ENCODE results near the gene KIF12. TPM values are rescaled to one million over a fixed set of nuclear protein-coding genes. Genes with fewer than 3 reads are reported as not detected.
"Not testable (repeated sequence)": the region's sequence is repeated elsewhere in the genome, so short reads cannot be mapped to it uniquely, and the experiment has no call there.

The KIF12 gene
- total RNA-seq, 1 experiment from 2014 or later: not detected

DNA sequence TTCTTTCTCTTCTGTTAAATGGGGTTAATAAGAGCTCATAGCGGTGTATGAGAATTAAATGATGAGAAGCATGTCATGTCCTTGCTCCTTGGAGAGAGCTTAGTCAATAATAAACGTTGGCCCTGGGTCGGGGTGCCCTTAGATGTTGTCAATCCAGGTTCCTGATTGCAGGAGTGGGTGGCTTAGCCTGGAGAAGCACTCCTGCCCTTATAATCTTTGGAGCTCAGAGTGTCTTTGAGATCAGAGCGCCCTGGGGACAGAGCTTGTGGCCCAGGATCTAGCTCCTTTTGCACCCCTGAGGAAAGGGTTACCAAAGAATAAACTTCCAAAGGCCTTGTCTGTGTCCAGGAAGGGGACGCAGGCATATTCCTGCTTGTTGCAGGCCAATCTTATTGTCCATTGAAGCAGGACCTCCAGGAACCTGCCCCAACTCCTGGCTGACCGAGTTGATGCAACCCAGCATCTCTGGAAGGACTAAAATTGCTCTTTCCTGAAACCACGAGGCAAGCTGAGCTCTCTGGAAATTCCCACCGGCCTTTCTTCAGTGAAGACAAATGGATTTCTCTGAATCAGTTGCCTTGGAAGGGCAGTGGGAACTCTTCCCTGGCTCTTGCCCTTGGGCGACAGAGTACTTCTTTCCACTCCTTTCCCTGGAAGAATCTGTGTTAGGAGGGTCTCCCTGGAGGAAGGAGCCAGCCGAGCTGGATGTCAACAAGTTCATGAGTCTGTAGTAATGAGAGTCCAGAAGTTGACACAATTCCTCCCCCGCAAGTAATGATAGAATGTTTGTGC lies 14.6 kb downstream of the KIF12 start:
- Histone ChIP-seq H2AFZ (no peak overlapping the region), H3K4me1 (replicated peaks; ENCODE audit: insufficient read depth) (no peaks in the 10 kb centered on the region), H3F3A (ENCODE audit: insufficient read depth, low read depth) (no peaks in the 10 kb centered on the region), H4K20me1 (ENCODE audit: insufficient read depth) (no peaks in the 10 kb centered on the region), H3K4me3 (no peak overlapping the region), H3K27me3 (ENCODE audit: insufficient read depth, low read depth) (peaks cover 63% of the 10 kb centered on the region), H3K9me3 (ENCODE audit: insufficient read depth, low read depth) (no peaks in the 10 kb centered on the region), H3K79me2 (ENCODE audit: low read depth) (no peaks in the 10 kb centered on the region), H3K36me3 (ENCODE audit: low read depth) (no peaks in the 10 kb centered on the region), H3K27ac (no peak overlapping the region), H3K4me2 (no peak overlapping the region), H3K9me2 (ENCODE audit: insufficient read depth) (no peaks in the 10 kb centered on the region)
- intact Hi-C loops (cut with micrococcal nuclease; ENCODE audit: unreplicated experiment): no loop called here
- DNase-seq: no peak
- TF ChIP-seq, protein P1, sequence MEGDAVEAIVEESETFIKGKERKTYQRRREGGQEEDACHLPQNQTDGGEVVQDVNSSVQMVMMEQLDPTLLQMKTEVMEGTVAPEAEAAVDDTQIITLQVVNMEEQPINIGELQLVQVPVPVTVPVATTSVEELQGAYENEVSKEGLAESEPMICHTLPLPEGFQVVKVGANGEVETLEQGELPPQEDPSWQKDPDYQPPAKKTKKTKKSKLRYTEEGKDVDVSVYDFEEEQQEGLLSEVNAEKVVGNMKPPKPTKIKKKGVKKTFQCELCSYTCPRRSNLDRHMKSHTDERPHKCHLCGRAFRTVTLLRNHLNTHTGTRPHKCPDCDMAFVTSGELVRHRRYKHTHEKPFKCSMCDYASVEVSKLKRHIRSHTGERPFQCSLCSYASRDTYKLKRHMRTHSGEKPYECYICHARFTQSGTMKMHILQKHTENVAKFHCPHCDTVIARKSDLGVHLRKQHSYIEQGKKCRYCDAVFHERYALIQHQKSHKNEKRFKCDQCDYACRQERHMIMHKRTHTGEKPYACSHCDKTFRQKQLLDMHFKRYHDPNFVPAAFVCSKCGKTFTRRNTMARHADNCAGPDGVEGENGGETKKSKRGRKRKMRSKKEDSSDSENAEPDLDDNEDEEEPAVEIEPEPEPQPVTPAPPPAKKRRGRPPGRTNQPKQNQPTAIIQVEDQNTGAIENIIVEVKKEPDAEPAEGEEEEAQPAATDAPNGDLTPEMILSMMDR (conservative IDR thresholded peaks at IDR 0.05): no peak
- no peak for TF ChIP-seq EZH2 (IDR thresholded peaks at IDR 0.05; ENCODE audit: low read depth)
- ChIA-PET POLR2A (ENCODE audit: unreplicated experiment) (no interaction called here), CTCF (interaction anchor here (0.5 to 0.8 kb wide), 2 partner anchors 206 to 289 kb away, joined by 5 to 6 read pairs; no protein-coding TSS in a partner anchor)
- BruUV-seq (replicated peaks): no TSS peak

GRCh38 chr9:114083666-114084065 lies 15.4 kb downstream of the KIF12 start:
- intact Hi-C loops (cut with micrococcal nuclease; ENCODE audit: unreplicated experiment): loop anchor here (2.0 kb wide), 1 partner anchor 71 kb away; the partner anchor contains the start of gene COL27A1
- Histone ChIP-seq H3K27ac (no peak overlapping the region), H3K36me3 (ENCODE audit: low read depth) (no peaks in the 10 kb centered on the region), H3K4me3 (no peak overlapping the region), H2AFZ (no peak overlapping the region), H3K9me2 (ENCODE audit: insufficient read depth) (no peaks in the 10 kb centered on the region), H3K4me1 (replicated peaks; ENCODE audit: insufficient read depth) (no peaks in the 10 kb centered on the region), H3K9me3 (ENCODE audit: insufficient read depth, low read depth) (no peaks in the 10 kb centered on the region), H3F3A (ENCODE audit: insufficient read depth, low read depth) (no peaks in the 10 kb centered on the region), H3K4me2 (no peak overlapping the region), H4K20me1 (ENCODE audit: insufficient read depth) (no peaks in the 10 kb centered on the region), H3K27me3 (ENCODE audit: insufficient read depth, low read depth) (peaks cover 58% of the 10 kb centered on the region), H3K79me2 (ENCODE audit: low read depth) (no peaks in the 10 kb centered on the region)
- CTCF ChIA-PET: interaction anchor here (0.5 to 0.8 kb wide), 2 partner anchors 207 to 290 kb away, joined by 5 to 6 read pairs; no protein-coding TSS in a partner anchor
- POLR2A ChIA-PET (ENCODE audit: unreplicated experiment): interaction anchor here (0.6 kb wide), 1 partner anchor 747 kb away, joined by 7 read pairs; no protein-coding TSS in a partner anchor
- TF ChIP-seq EZH2 (IDR thresholded peaks at IDR 0.05; ENCODE audit: low read depth): no peak
- TF ChIP-seq, protein P1 (conservative IDR thresholded peaks at IDR 0.05): no peak
- BruUV-seq (replicated peaks): no TSS peak
- DNase-seq: no peak

DNA sequence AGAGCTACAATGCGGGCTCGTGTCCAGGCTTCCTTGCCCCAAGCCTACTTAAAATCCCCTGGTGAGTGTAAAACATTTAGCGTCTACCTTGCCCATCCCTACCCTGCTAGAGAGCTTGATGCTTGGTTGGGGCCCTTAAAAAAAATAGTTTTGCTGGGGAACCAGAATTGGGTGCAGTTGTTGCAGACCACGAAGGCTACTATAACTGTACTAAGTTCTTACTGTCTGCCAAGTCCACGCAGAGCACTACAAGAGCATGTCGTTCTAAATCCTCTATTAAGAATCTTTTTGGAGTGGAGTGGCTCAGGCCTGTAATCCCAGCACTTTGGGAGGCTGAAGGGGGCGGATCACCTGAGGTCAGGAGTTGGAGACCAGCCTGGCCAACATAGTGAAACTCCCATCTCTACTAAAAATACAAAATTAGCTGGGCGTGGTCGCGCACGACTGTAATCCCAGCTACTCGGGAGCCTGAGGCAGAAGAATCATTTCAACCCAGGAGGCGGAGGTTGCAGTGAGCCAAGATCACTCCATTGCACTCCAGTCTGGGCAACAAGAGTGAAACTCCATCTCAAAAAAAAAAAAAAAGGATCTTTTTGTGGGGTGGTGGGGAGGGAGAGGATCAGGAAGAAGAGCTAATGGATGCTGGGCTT lies 16.2 kb downstream of the KIF12 start:
- H3K79me2 ChIP-seq (ENCODE audit: low read depth); H3K4me2 ChIP-seq; H3K4me3 ChIP-seq; DNase-seq; H3K9me2 ChIP-seq (ENCODE audit: insufficient read depth); H3K9me3 ChIP-seq (ENCODE audit: insufficient read depth, low read depth); H3K36me3 ChIP-seq (ENCODE audit: low read depth); H3K4me1 ChIP-seq (replicated peaks; ENCODE audit: insufficient read depth); BruUV-seq (replicated peaks); H3K27ac ChIP-seq; H4K20me1 ChIP-seq (ENCODE audit: insufficient read depth); H2AFZ ChIP-seq; H3F3A ChIP-seq (ENCODE audit: insufficient read depth, low read depth): not testable (repeated sequence)
- H3K27me3 ChIP-seq (ENCODE audit: insufficient read depth, low read depth): peaks cover 51% of the 10 kb centered on the region
- CTCF ChIA-PET: interaction anchor here (1.0 to 1.2 kb wide), 2 partner anchors 25 to 208 kb away, joined by 3 to 4 read pairs; no protein-coding TSS in a partner anchor
- TF ChIP-seq, protein P1 (conservative IDR thresholded peaks at IDR 0.05): peak; percentile 16; the same call in 1 of the 2 replicates
- intact Hi-C loops (cut with micrococcal nuclease; ENCODE audit: unreplicated experiment): loop anchor here (1.0 to 2.0 kb wide), 2 partner anchors 72 to 208 kb away; partner anchors contain the start of gene COL27A1
- POLR2A ChIA-PET (ENCODE audit: unreplicated experiment): interaction anchor here (0.6 kb wide), 1 partner anchor 747 kb away, joined by 7 read pairs; no protein-coding TSS in a partner anchor

All from PC-9 (cell line).